SK-N-SH (cell line): Measurements from ENCODE around the gene PCLO. TPM values are rescaled to one million over a fixed set of nuclear protein-coding genes. Genes with fewer than 3 reads are reported as not detected.

Source experiments
- CTCF ChIA-PET: fragments of 300-600, 350-600 bp; formaldehyde crosslinking; extraction: SDS; loops from one replicate; lab custom pipeline; 2021; lab: Yijun Ruan, JAX
- POLR2A ChIA-PET: fragments of 350-600 bp; sonication (Branson Sonifier 250); formaldehyde crosslinking; extraction: SDS; loops from one replicate; lab custom pipeline; 2020; ENCODE audit warnings: antibody characterized with exemption, inconsistent platforms; lab: Yijun Ruan, JAX
- DNase-seq: peaks from one replicate; pipeline ENCODE4 v3.0.0; 2012
- H2AFZ ChIP-seq: fragments of 200-600 bp; sonication (generic); 2 replicates; pipeline ENCODE4 v1.8.1; 2016; ENCODE audit warnings: antibody characterized with exemption, mild to moderate bottlenecking, low read depth
- H3F3A ChIP-seq: fragments of 200-600 bp; sonication (generic); replicated peaks from 2 replicates; pipeline ENCODE3; 2016; ENCODE audit warnings: antibody characterized with exemption, mild to moderate bottlenecking; ENCODE audit not compliant: insufficient read depth
- H3K27ac ChIP-seq, 2 experiments: fragments of 200-500 bp in 1 of 2; fragments of 200-600 bp in 1 of 2; sonication (Bioruptor generic) in 1 of 2; sonication (generic), shearing (Covaris generic) in 1 of 2; 2 replicates each; pipeline versions ENCODE4 v1.5.1 to v1.6.1; 2014 to 2016; ENCODE audit warnings: low read depth in 2 of 2, inconsistent platforms in 1 of 2, low read length in 1 of 2, mild to moderate bottlenecking in 1 of 2, mixed read lengths in 1 of 2
- H3K27me3 ChIP-seq: fragments of 200-600 bp; sonication (generic), shearing (Covaris generic); 2 replicates; pipeline ENCODE4 v1.6.1; 2016; ENCODE audit warnings: mixed run types; ENCODE audit not compliant: insufficient read depth
- H3K36me3 ChIP-seq, 2 experiments: fragments of 200-500 bp in 1 of 2; fragments of 200-600 bp in 1 of 2; sonication (Bioruptor generic) in 1 of 2; sonication (generic) in 1 of 2; replicated peaks in 1 of 2; 2 replicates each; pipeline versions ENCODE3 to v1.5.1; 2014 to 2016; ENCODE audit warnings: low read length in 1 of 2, mild to moderate bottlenecking in 1 of 2; ENCODE audit not compliant: insufficient read depth in 2 of 2, control insufficient read depth in 1 of 2
- H3K4me1 ChIP-seq, 2 experiments: fragments of 200-500 bp in 1 of 2; fragments of 200-600 bp in 1 of 2; sonication (Bioruptor generic) in 1 of 2; sonication (generic), shearing (Covaris generic) in 1 of 2; 2 replicates each; pipeline versions ENCODE4 v1.5.1 to v1.6.1; 2014 to 2016; ENCODE audit warnings: low read depth in 1 of 2, low read length in 1 of 2, mixed run types in 1 of 2; ENCODE audit not compliant: insufficient read depth in 2 of 2, control insufficient read depth in 1 of 2
- H3K4me2 ChIP-seq: fragments of 200-600 bp; sonication (generic), shearing (Covaris generic); 2 replicates; pipeline ENCODE4 v1.6.1; 2017; ENCODE audit warnings: mixed run types
- H3K4me3 ChIP-seq, 2 experiments: fragments of 200-500 bp in 1 of 2; fragments of 200-600 bp in 1 of 2; sonication (Bioruptor generic) in 1 of 2; sonication (generic), shearing (Covaris generic) in 1 of 2; 2 replicates each; pipeline versions ENCODE4 v1.5.1 to v1.8.1; 2014 to 2016; ENCODE audit warnings: low read depth in 2 of 2, inconsistent platforms in 1 of 2, low read length in 1 of 2, mild to moderate bottlenecking in 1 of 2, mixed read lengths in 1 of 2, moderate library complexity in 1 of 2
- H3K79me2 ChIP-seq: fragments of 200-600 bp; sonication (generic); 2 replicates; pipeline ENCODE4 v1.8.1; 2017; ENCODE audit warnings: mild to moderate bottlenecking; ENCODE audit not compliant: insufficient read depth
- H3K9ac ChIP-seq: fragments of 200-600 bp; sonication (generic); 2 replicates; pipeline ENCODE4 v1.6.1; 2017; ENCODE audit warnings: mixed run types
- H3K9me2 ChIP-seq: fragments of 200-600 bp; sonication (generic); 2 replicates; pipeline ENCODE4 v1.6.1; 2017; ENCODE audit warnings: mixed run types
- H3K9me3 ChIP-seq: fragments of 200-600 bp; sonication (generic); 2 replicates; pipeline ENCODE4 v1.6.1; 2017; ENCODE audit warnings: mixed run types, mild to moderate bottlenecking, moderate library complexity
- H4K20me1 ChIP-seq: fragments of 200-600 bp; sonication (generic); 2 replicates; pipeline ENCODE4 v1.6.1; 2017; ENCODE audit warnings: mild to moderate bottlenecking, mixed run types; ENCODE audit not compliant: insufficient read depth
- ELF1 ChIP-seq: IDR thresholded peaks from 2 replicates; pipeline ENCODE4 v1.4.0; 2012
- EP300 ChIP-seq, 2 experiments: IDR thresholded peaks; 2 replicates each; pipeline versions ENCODE4 v1.4.0 to v1.6.1; 2012; ENCODE audit warnings: borderline replicate concordance in 1 of 2, low read depth in 1 of 2, low read length in 1 of 2
- FOSL2 ChIP-seq: IDR thresholded peaks from 2 replicates; pipeline ENCODE4 v1.4.0; 2012; ENCODE audit warnings: low read depth, mild to moderate bottlenecking, moderate library complexity, borderline replicate concordance
- FOXJ3 ChIP-seq: sonication (generic); formaldehyde crosslinking; IDR thresholded peaks from 2 replicates; pipeline ENCODE4 v1.5.1; 2020; ENCODE audit warnings: mild to moderate bottlenecking, missing genetic modification reagents
- GABPA ChIP-seq: IDR thresholded peaks from 2 replicates; pipeline ENCODE4 v1.4.0; 2012; ENCODE audit warnings: low read depth, mild to moderate bottlenecking
- GATA2 ChIP-seq: sonication (generic); formaldehyde crosslinking; IDR thresholded peaks from 2 replicates; pipeline ENCODE4 v1.5.0; 2020; ENCODE audit warnings: mild to moderate bottlenecking, missing genetic modification reagents
- JUND ChIP-seq: IDR thresholded peaks from 2 replicates; pipeline ENCODE4 v1.4.0; 2012
- MAX ChIP-seq: IDR thresholded peaks from 2 replicates; pipeline ENCODE4 v1.4.0; 2012; ENCODE audit warnings: low read depth
- MEF2A ChIP-seq: IDR thresholded peaks from 2 replicates; pipeline ENCODE4 v1.4.0; 2012; ENCODE audit warnings: low read depth, borderline replicate concordance
- NFIC ChIP-seq: IDR thresholded peaks from 2 replicates; pipeline ENCODE4 v1.4.0; 2012; ENCODE audit warnings: borderline replicate concordance
- NRF1 ChIP-seq: IDR thresholded peaks from 2 replicates; pipeline ENCODE4 v1.6.1; 2012; ENCODE audit warnings: low read depth, mild to moderate bottlenecking, low read length
- POLR2AphosphoS5 ChIP-seq: IDR thresholded peaks from 2 replicates; pipeline ENCODE4 v1.6.1; 2012; ENCODE audit warnings: low read depth, low read length
- RCOR1 ChIP-seq: fragments of 150-350 bp; IDR thresholded peaks from 2 replicates; pipeline ENCODE4 v1.6.1; 2017; ENCODE audit warnings: antibody characterized with exemption, low read length
- RXRA ChIP-seq: IDR thresholded peaks from 2 replicates; pipeline ENCODE4 v1.4.0; 2012; ENCODE audit warnings: low read depth, mild to moderate bottlenecking, borderline replicate concordance
- SIN3A ChIP-seq: IDR thresholded peaks from 2 replicates; pipeline ENCODE4 v1.6.1; 2012; ENCODE audit warnings: low read depth, mild to moderate bottlenecking, low read length, moderate library complexity, borderline replicate concordance
- SMC3 ChIP-seq: IDR thresholded peaks from 2 replicates; pipeline ENCODE4 v1.6.1; 2012; ENCODE audit warnings: low read depth, low read length, improper control_type of control experiment
- TAF1 ChIP-seq: IDR thresholded peaks from 2 replicates; pipeline ENCODE4 v1.6.1; 2012; ENCODE audit warnings: low read depth, mild to moderate bottlenecking, low read length, moderate library complexity, borderline replicate concordance
- WGBS: methylation state at CpG from one replicate; pipeline ENCODE4 v1.1.6; 2017; ENCODE audit warnings: low lambda C conversion rate; 5-methylcytosine and 5-hydroxymethylcytosine counted together
- polyA plus RNA-seq, 3 experiments: library from polyadenylated mRNA; depleted of rRNA; stranded (reverse); fragments of >200 nt; gene quantifications; 2 replicates each; pipeline ENCODE4 v1.2.3, GENCODE V29; 2012
- TF ChIP-seq, protein P1 (sequence below): fragments of 150-350 bp; IDR thresholded peaks from 2 replicates; pipeline ENCODE4 v1.6.1; 2016; ENCODE audit warnings: mild to moderate bottlenecking, low read depth, low read length
- TF ChIP-seq, protein P2 (sequence below): IDR thresholded peaks from 2 replicates; pipeline ENCODE4 v1.4.0; 2012; ENCODE audit warnings: low read depth, borderline replicate concordance

The PCLO gene
- polyA plus RNA-seq, 1 of the 3 experiments (the other 2 are of a cell fraction), result 0.51 TPM

DNA sequence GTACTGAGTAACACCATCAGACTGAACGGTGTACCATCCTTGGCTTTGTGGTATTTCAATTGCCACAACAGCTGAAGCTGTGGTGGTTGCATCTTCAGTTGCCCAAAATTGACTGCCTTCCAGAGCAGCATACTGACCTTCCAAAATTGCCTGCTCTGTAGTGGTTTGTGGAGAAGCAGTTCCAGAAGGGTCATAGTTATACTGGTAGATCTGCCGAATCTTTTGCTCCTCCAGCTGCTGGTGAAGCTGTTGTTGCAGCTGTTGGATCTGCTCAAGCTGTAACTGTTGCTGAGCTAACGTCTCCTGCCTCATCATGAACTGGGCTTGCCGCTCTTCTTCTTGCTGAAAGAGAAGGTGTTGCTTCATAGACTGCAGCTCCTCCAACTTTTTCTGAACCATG is 212.2 kb downstream of the PCLO start:
- ChIA-PET POLR2A (no interaction called here), CTCF (interaction anchor here (0.8 to 1.4 kb wide), 3 partner anchors 14 to 139 kb away, joined by 3 to 4 read pairs (median 3); no protein-coding TSS in a partner anchor)
- WGBS, result 46% methylated on average over 4 of the region's 4 CpGs
- Histone ChIP-seq H4K20me1 (no peaks in the 10 kb centered on the region), H2AFZ (no peak overlapping the region), H3K9me2 (no peaks in the 10 kb centered on the region), H3K9ac (no peak overlapping the region), H3K27ac (no peak overlapping the region), H3K9me3 (no peaks in the 10 kb centered on the region), H3K79me2 (no peaks in the 10 kb centered on the region), H3K4me1 (no peaks in the 10 kb centered on the region; a peak in 2 of 4 replicates), H3K4me2 (no peak overlapping the region), H3F3A (no peaks in the 10 kb centered on the region), H3K27me3 (peaks cover 5% of the 10 kb centered on the region; the same call in 1 of the 2 replicates), H3K4me3 (no peak overlapping the region), H3K36me3 (no peaks in the 10 kb centered on the region)
- TF ChIP-seq POLR2AphosphoS5 (no peak), GABPA (no peak), TAF1 (no peak), NFIC (no peak), MEF2A (no peak), FOSL2 (no peak), SMC3 (no peak), SIN3A (no peak), FOXJ3 (no peak), RXRA (no peak), RCOR1 (no peak)
- TF ChIP-seq, protein P1, sequence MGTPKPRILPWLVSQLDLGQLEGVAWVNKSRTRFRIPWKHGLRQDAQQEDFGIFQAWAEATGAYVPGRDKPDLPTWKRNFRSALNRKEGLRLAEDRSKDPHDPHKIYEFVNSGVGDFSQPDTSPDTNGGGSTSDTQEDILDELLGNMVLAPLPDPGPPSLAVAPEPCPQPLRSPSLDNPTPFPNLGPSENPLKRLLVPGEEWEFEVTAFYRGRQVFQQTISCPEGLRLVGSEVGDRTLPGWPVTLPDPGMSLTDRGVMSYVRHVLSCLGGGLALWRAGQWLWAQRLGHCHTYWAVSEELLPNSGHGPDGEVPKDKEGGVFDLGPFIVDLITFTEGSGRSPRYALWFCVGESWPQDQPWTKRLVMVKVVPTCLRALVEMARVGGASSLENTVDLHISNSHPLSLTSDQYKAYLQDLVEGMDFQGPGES, result no peak
- no peak for DNase-seq

GRCh38 chr7:82945480-82945879 is 217.2 kb downstream of the PCLO start:
- POLR2A ChIA-PET, result no interaction called here
- H3K27ac ChIP-seq, result no peak overlapping the region
- CTCF ChIA-PET, result no interaction called here
- DNase-seq, result no peak
- TF ChIP-seq JUND, result no peak
- TF ChIP-seq GATA2 (CRISPR knock-in tag), result no peak
- TF ChIP-seq EP300 (IDR thresholded peaks at IDR 0.05; ENCODE audit: borderline replicate concordance in 1 of 2, low read depth in 1 of 2, low read length in 1 of 2), result no peak
- TF ChIP-seq NFIC, result no peak
- no peak for TF ChIP-seq NRF1
- TF ChIP-seq, protein P2, sequence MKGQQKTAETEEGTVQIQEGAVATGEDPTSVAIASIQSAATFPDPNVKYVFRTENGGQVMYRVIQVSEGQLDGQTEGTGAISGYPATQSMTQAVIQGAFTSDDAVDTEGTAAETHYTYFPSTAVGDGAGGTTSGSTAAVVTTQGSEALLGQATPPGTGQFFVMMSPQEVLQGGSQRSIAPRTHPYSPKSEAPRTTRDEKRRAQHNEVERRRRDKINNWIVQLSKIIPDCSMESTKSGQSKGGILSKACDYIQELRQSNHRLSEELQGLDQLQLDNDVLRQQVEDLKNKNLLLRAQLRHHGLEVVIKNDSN, result no peak
- no peak for TF ChIP-seq ELF1
- TF ChIP-seq MAX, result no peak
- TF ChIP-seq MEF2A, result no peak
- H3K4me1 ChIP-seq, result no peaks in the 10 kb centered on the region; a peak in 2 of 4 replicates
- H2AFZ ChIP-seq, result no peak overlapping the region
- WGBS, result 57% methylated on average over 3 of the region's 3 CpGs
- H4K20me1 ChIP-seq, result no peaks in the 10 kb centered on the region
- no peaks in the 10 kb centered on the region; the same call in 1 of the 2 replicates for H3K27me3 ChIP-seq
- no peaks in the 10 kb centered on the region for H3K9me3 ChIP-seq
- H3K4me3 ChIP-seq, result no peak overlapping the region
- no peaks in the 10 kb centered on the region for H3K79me2 ChIP-seq
- H3K4me2 ChIP-seq, result no peak overlapping the region
- no peaks in the 10 kb centered on the region for H3K36me3 ChIP-seq
- no peak overlapping the region for H3K9ac ChIP-seq
- H3K9me2 ChIP-seq, result no peaks in the 10 kb centered on the region
- H3F3A ChIP-seq, result no peaks in the 10 kb centered on the region
